GM10847 (cell line): ENCODE results near the gene TUBGCP2.

ENCODE experiments used
- POLR2A ChIP-seq: IDR thresholded peaks from 2 replicates; pipeline ENCODE4 v1.6.1; 2011; ENCODE audit not compliant: insufficient read length; ENCODE audit errors: extremely low read depth

The TUBGCP2 gene

DNA sequence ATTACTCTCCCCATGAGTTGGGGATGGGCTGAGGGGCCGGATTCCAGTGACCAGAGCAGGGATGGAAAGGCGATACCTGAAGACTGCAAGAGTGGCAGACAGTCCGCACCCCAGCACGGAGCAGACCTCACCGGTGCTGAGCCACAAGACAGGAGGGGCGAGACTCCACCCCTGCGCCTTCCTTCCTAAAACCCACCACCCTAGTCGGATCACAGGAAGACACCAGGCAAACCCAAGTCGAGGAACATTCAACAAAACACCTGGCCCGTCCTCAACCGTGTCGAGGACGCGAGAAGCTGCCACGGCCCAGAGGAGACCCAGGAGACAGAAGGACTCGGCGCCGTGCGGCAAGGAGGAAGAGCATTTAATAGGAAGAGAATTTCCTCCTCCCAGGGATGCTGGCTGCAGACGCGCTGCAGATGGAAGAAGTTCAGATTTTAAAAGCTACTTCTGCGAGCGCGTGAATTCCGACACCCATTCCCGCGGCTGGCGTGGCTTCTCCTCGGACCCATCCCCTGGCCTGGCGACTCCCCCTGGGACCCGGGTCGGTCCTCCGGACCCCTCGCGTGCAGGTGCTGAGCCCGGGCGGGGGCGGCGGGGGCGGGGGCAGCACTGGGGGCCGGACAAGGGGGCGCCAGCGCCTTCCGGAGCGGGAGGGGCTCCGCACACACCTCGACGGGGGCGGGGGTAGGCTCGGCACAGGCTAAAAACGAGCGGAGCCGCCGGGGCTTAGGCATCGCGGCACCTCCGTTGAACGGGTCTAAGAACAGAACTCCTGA, 79.2 kb downstream of the TUBGCP2 start:
- no peak for TF ChIP-seq POLR2A
